ENCODE data around the gene MITF.
"Not testable (repeated sequence)": the region's sequence is repeated elsewhere in the genome, so short reads cannot be mapped to it uniquely, and the experiment has no call there.

The MITF gene

DNA sequence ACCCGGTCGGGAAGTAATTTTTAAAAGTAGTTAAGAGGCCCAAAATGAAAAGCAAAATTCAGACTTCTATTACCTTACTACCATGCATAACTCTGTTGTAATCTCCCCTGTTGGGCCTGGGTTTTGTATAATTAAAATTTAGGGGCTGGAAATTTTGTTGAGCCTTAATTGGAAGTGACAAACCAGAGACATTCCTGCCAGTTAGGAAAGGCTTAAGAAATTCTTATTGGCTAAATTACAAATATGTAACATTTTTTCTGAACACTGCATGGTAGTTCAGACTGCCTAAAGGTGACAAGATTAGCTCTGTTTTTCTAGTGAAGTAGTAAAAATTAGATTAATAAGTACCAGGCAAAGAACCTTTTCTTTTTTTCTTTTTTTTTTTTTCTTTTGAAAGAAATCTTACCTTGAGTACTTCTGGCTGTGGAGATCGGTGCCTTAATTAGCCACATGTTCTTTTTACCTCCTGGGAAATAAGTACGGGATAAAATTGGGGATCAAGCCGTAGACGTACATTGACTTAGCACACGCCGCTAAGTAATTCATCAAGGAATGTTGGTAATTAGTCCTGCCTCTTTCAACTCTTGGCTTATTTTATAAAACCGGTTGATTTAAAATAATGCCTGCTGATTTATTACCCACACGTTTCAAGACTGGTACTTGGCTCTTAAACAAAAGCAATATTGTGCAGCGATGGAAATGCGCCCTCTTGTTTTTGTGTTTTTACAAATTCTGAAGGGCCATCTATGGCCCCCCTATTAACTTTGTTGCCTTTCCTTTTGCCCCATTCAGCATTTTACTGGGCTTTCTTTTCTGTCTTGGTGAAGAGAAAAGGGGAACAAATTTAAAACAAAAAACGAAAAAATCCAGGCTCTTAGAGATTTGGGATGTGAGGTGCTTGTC, 149.0 kb downstream of the MITF start:
- no peak for FAIRE-seq

DNA sequence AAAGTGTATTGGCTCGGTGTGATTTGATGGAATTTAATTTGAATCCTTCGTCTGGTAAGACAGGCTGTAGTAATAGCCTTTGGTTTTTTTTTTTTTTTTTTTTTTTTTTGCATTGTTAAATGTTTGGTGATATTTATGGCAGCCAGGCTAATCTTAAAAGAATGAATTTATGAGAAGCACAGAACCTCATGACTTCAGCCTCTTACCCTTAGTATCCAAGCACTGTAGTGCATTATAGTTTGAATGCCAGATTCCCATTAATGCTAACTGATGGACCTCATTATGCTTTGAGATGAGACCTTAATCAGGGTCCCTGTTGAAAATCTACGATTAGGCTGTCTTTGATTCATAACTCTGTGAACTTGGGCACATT, 149.7 kb downstream of the MITF start:
- FAIRE-seq (no peak), DNase-seq (ENCODE audit: insufficient read length) (no peak)
- TF ChIP-seq POLR2AphosphoS5 (IDR thresholded peaks at IDR 0.05; ENCODE audit: low read depth, low read length): no peak
- TF ChIP-seq POLR2A (IDR thresholded peaks at IDR 0.05; ENCODE audit: low read depth, low read length): no peak
- TF ChIP-seq TAF1 (IDR thresholded peaks at IDR 0.05; ENCODE audit: borderline replicate concordance, low read depth, low read length): no peak

More for the DNA sequence above, 149.0 kb downstream of the MITF start:
- no peak for DNase-seq (ENCODE audit: insufficient read length)
- TF ChIP-seq POLR2AphosphoS5 (IDR thresholded peaks at IDR 0.05; ENCODE audit: low read depth, low read length): no peak
- TF ChIP-seq POLR2A (IDR thresholded peaks at IDR 0.05; ENCODE audit: low read depth, low read length): no peak
- no peak for TF ChIP-seq TAF1 (IDR thresholded peaks at IDR 0.05; ENCODE audit: borderline replicate concordance, low read depth, low read length)

DNA sequence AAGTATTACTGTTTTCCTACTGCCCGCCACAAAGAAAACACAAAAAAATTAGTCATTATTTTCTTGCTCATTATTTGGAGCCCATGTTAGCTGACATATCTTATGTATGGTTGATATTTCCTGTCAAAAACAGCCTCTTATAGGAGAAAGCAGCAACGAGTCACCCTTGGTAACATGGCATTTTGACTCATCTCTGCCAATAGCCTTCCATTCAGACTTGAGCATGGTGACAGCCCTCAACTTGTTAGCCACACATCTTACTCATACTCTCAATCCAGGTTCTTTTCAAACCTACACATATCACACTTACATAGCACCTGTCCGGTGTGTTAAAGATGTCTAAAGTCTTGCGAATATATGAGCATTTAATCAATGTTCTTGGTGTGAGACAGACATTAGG, 150.8 kb downstream of the MITF start:
- TF ChIP-seq POLR2A (IDR thresholded peaks at IDR 0.05; ENCODE audit: low read depth, low read length): no peak
- TF ChIP-seq TAF1 (IDR thresholded peaks at IDR 0.05; ENCODE audit: borderline replicate concordance, low read depth, low read length): no peak
- no peak for TF ChIP-seq POLR2AphosphoS5 (IDR thresholded peaks at IDR 0.05; ENCODE audit: low read depth, low read length)
- DNase-seq (ENCODE audit: insufficient read length) (no peak), FAIRE-seq (no peak)

DNA sequence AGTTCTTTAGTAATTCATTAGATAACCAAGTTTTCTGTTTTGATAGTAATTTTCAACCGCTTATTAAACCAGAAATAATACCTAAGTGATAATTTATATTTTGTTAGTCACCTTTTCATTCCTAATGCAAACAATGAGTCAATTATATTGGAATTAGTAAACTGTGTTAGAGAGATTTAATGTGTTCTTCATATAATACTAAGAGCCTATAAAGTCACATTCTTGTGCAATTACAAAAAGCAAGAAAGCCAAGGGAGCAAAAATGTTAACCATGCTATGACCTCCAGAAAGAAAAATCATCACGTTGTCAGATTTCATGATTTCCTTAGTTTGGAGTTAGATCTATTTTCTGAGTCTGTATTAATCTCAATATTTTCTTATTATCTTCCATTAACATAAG, 151.4 kb downstream of the MITF start:
- DNase-seq (ENCODE audit: insufficient read length) (no peak), FAIRE-seq (no peak)
- TF ChIP-seq POLR2AphosphoS5 (IDR thresholded peaks at IDR 0.05; ENCODE audit: low read depth, low read length) (no peak), TAF1 (IDR thresholded peaks at IDR 0.05; ENCODE audit: borderline replicate concordance, low read depth, low read length) (no peak), POLR2A (IDR thresholded peaks at IDR 0.05; ENCODE audit: low read depth, low read length) (no peak)

GRCh38 chr3:69892706-69893105, 153.4 kb downstream of the MITF start:
- no peak for DNase-seq (ENCODE audit: insufficient read length)
- no peak for FAIRE-seq
- TF ChIP-seq POLR2A (IDR thresholded peaks at IDR 0.05; ENCODE audit: low read depth, low read length) (no peak), TAF1 (IDR thresholded peaks at IDR 0.05; ENCODE audit: borderline replicate concordance, low read depth, low read length) (no peak), POLR2AphosphoS5 (IDR thresholded peaks at IDR 0.05; ENCODE audit: low read depth, low read length) (no peak)

- DNase-seq (ENCODE audit: insufficient read length) (no peak), FAIRE-seq (no peak)
- TF ChIP-seq POLR2AphosphoS5 (IDR thresholded peaks at IDR 0.05; ENCODE audit: low read depth, low read length): no peak
- TF ChIP-seq POLR2A (IDR thresholded peaks at IDR 0.05; ENCODE audit: low read depth, low read length): no peak
- TF ChIP-seq TAF1 (IDR thresholded peaks at IDR 0.05; ENCODE audit: borderline replicate concordance, low read depth, low read length): no peak
Observed at GRCh38 chr3:69893274-69893673, 154.0 kb downstream of the MITF start.

GRCh38 chr3:69896095-69896494, 156.8 kb downstream of the MITF start:
- TF ChIP-seq POLR2AphosphoS5 (IDR thresholded peaks at IDR 0.05; ENCODE audit: low read depth, low read length) (no peak), POLR2A (IDR thresholded peaks at IDR 0.05; ENCODE audit: low read depth, low read length) (no peak)
- DNase-seq (ENCODE audit: insufficient read length): no peak
- no peak for FAIRE-seq

DNA sequence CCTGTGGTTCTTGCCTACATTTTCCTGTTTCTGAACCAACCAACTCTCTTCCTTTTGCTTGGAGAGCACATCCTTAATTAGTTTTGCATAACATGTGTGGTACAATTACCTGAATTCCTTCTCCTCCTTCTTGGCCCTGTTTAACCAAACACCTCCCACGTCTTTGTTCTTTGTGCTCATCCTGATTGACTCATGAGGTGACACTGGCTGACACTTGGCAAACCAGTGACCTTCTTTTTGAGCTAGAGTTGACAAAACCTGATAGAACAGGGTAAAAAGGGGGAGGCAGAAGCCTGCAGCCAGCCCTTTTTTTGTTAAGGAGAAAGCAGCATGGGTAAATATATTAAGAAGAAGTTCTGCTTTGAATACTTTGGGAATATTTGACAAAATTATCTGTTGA, 161.1 kb downstream of the MITF start:
- TF ChIP-seq POLR2A (IDR thresholded peaks at IDR 0.05; ENCODE audit: low read depth, low read length) (no peak), TAF1 (IDR thresholded peaks at IDR 0.05; ENCODE audit: borderline replicate concordance, low read depth, low read length) (no peak), POLR2AphosphoS5 (IDR thresholded peaks at IDR 0.05; ENCODE audit: low read depth, low read length) (no peak)
- FAIRE-seq (no peak), DNase-seq (ENCODE audit: insufficient read length) (no peak)

DNA sequence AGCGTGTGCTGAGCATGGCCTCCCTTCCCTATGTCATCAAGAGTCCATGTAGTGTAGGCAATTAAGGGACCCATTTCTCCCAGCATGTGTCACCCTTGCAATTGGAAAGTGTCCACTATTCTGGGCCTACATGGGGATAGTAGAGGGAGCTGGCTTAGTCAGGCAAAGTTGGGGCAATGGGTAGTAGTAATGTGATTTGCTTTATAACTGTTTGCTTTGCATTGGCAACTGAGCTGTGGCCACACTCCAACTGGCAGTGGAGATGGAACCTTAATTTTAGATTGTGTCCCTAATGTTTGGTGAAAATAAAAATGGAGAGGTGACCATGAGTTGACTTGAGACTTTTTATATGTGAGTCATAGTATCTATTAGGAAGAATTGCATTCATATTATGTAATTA, 162.5 kb downstream of the MITF start:
- no peak for DNase-seq (ENCODE audit: insufficient read length)
- no peak for FAIRE-seq
- TF ChIP-seq TAF1 (IDR thresholded peaks at IDR 0.05; ENCODE audit: borderline replicate concordance, low read depth, low read length): no peak
- no peak for TF ChIP-seq POLR2AphosphoS5 (IDR thresholded peaks at IDR 0.05; ENCODE audit: low read depth, low read length)
- no peak for TF ChIP-seq POLR2A (IDR thresholded peaks at IDR 0.05; ENCODE audit: low read depth, low read length)

DNA sequence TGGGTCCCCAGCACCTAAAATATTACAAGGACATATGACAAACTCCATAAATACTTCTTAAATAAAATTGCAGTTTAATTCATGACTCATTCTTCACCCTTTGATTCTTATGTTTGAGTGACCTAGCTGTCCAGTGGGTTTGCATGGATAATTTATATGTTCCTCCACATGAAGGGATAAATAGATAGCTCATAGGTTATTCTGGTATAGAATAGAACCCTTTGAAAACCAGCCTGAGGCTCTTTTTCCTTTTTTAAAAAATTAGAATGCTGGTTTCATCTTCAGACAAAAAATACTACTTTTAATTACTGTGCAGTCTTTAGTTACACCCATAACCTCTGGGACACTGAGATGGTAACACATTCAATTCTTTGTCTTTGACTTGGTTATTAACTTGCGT, 163.1 kb downstream of the MITF start:
- no peak for DNase-seq (ENCODE audit: insufficient read length)
- no peak for FAIRE-seq
- no peak for TF ChIP-seq TAF1 (IDR thresholded peaks at IDR 0.05; ENCODE audit: borderline replicate concordance, low read depth, low read length)
- TF ChIP-seq POLR2A (IDR thresholded peaks at IDR 0.05; ENCODE audit: low read depth, low read length): no peak
- no peak for TF ChIP-seq POLR2AphosphoS5 (IDR thresholded peaks at IDR 0.05; ENCODE audit: low read depth, low read length)

GRCh38 chr3:69906351-69906966, 167.2 kb downstream of the MITF start:
- FAIRE-seq: no peak
- no peak for DNase-seq (ENCODE audit: insufficient read length)

GRCh38 chr3:69907554-69907953, 168.3 kb downstream of the MITF start:
- no peak for TF ChIP-seq POLR2AphosphoS5 (IDR thresholded peaks at IDR 0.05; ENCODE audit: low read depth, low read length)
- TF ChIP-seq TAF1 (IDR thresholded peaks at IDR 0.05; ENCODE audit: borderline replicate concordance, low read depth, low read length): no peak
- no peak for TF ChIP-seq POLR2A (IDR thresholded peaks at IDR 0.05; ENCODE audit: low read depth, low read length)
- FAIRE-seq (no peak), DNase-seq (ENCODE audit: insufficient read length) (no peak)

More at GRCh38 chr3:69906351-69906966, 167.2 kb downstream of the MITF start:
- no peak for TF ChIP-seq POLR2A (IDR thresholded peaks at IDR 0.05; ENCODE audit: low read depth, low read length)
- TF ChIP-seq TAF1 (IDR thresholded peaks at IDR 0.05; ENCODE audit: borderline replicate concordance, low read depth, low read length): no peak
- no peak for TF ChIP-seq POLR2AphosphoS5 (IDR thresholded peaks at IDR 0.05; ENCODE audit: low read depth, low read length)

DNA sequence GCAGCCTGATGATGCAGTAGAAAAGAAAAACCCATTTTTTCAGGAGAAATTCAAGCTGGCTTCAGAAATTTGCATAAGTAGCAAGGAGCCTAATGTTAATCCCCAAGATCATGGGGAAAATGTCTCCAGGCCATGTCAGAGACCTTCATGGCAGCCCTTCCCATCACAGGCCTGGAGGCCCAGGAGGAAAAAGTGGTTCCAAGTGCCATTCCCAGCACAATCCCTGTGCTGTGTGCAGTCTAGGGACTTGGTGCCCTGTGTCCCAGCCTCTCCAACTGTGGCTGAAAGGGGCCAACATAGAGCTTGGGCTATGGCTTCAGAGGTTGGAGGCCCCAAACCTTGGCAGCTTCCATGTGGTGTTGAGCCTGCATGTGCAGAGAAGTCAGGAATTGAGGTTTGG, 170.6 kb downstream of the MITF start:
- not testable (repeated sequence) for DNase-seq (ENCODE audit: insufficient read length); FAIRE-seq
